ENCODE data around the gene FUCA2.
A peak's percentile ranks its signal among the peaks of the same experiment; 100 is the strongest.
"Not testable (repeated sequence)": the region's sequence is repeated elsewhere in the genome, so short reads cannot be mapped to it uniquely, and the experiment has no call there.

FUCA2 gene

DNA sequence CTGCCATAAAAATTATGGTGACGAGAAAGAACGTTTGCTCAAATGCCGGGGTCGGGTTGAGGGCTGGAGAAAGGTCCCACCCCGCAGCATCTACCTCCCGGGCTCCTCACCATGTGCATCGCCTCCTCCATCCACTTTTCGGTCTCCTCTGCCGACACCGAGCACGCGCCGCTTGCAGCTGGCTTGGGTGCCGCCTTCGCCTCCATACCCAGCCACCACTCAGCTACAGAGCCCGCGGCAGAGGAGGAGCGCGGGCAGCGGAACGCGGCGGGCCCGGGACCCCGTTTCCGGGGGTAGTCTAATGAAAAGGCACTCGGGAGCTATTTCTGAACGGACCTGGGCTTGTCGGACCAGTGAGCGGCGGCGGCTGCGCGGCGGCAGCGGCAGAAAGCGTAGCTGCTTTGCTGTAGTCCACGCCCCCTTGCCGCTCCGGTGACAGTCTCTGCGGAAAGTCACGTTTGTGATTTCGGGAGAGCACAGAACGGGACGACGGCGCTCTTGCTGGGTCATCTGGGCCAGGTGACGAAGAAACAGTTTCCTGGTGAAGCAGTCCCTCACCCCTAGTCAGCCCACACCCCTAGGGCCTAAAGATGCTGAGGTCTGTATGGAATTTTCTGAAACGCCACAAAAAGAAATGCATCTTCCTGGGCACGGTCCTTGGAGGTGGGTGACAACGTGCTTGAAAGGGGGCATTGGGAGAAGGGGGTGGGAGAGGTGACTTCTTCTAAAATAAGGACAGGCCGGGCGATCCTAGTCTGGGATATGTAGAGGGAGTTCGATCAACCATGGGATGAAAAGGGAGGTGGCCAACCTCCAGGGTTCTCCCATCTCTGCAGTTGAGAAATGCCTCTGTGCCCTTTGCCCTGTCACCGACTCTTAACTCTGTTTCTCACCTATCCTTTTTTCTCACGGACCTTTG is 60.8 kb downstream of the FUCA2 start, which contains the start of the genes ADAT2 and PEX3:
TSS of gene ADAT2 (minus strand) at position 243 of the 919 bp plus-strand sequence. CDS start at position 206, 37 bp downstream.
TSS of gene PEX3 (plus strand) at position 353 of the 919 bp plus-strand sequence. CDS start at position 591, 238 bp downstream.
- no peaks in the 10 kb centered on the region for H3K9me3 Mint-ChIP-seq

GRCh38 chr6:143449714-143450452 is 61.6 kb downstream of the FUCA2 start:
- peak overlapping the region; percentile 98 to 100 (median 99) for H3K4me3 Mint-ChIP-seq
- no peak for TF ChIP-seq CTCF (IDR thresholded peaks at IDR 0.05; ENCODE audit: unreplicated experiment in 3 of 3)
- no peaks in the 10 kb centered on the region for H3K9me3 Mint-ChIP-seq
- H3K36me3 Mint-ChIP-seq (ENCODE audit: low read depth) = no peaks in the 10 kb centered on the region
- H3K27me3 Mint-ChIP-seq (ENCODE audit: low read depth) = no peaks in the 10 kb centered on the region
- H3K27ac Mint-ChIP-seq = peak overlapping the region; percentile 92 to 97 (median 95)
- peaks cover 23% of the 10 kb centered on the region for H3K4me1 Mint-ChIP-seq

More for the DNA sequence above, 60.8 kb downstream of the FUCA2 start, which contains the start of the genes ADAT2 and PEX3:
- Mint-ChIP-seq H3K27me3 (ENCODE audit: low read depth) (no peaks in the 10 kb centered on the region), H3K4me3 (peak within 1 kb of the TSS; percentile 98 to 100 (median 99)), H3K4me1 (peaks cover 23% of the 10 kb centered on the region), H3K27ac (peak within 1 kb of the TSS; percentile 92 to 97 (median 95)), H3K36me3 (ENCODE audit: low read depth) (no peaks in the 10 kb centered on the region)
- TF ChIP-seq CTCF (IDR thresholded peaks at IDR 0.05; ENCODE audit: unreplicated experiment in 3 of 3) = no peak

GRCh38 chr6:143449082-143449713 is 62.3 kb downstream of the FUCA2 start:
- H3K4me3 Mint-ChIP-seq = peak overlapping the region; percentile 98 to 100 (median 99)
- H3K9me3 Mint-ChIP-seq = no peaks in the 10 kb centered on the region
- H3K27me3 Mint-ChIP-seq (ENCODE audit: low read depth) = no peaks in the 10 kb centered on the region
- H3K27ac Mint-ChIP-seq = peak overlapping the region in 1 of 3 experiments; percentile 95
- no peaks in the 10 kb centered on the region for H3K36me3 Mint-ChIP-seq (ENCODE audit: low read depth)
- no peak for TF ChIP-seq CTCF (IDR thresholded peaks at IDR 0.05; ENCODE audit: unreplicated experiment in 3 of 3)
- peaks cover 23% of the 10 kb centered on the region for H3K4me1 Mint-ChIP-seq

DNA sequence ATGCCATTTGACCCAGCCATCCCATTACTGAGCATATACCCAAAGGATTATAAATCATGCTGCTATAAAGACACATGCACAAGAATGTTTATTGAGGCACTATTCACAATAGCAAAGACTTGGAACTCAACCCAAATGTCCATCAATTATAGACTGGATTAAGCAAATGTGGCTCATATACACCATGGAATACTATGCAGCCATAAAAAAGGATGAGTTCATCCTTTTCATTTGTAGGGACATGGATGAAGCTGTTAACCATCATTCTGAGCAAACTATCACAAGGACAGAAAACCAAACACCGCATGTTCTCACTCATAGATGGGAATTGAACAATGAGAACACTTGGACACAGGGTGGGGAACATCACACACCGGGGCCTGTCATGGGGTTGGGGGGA is 63.7 kb downstream of the FUCA2 start:
- H3K4me3 Mint-ChIP-seq = peak overlapping the region in 1 of 3 experiments; percentile 22
- H3K4me1 Mint-ChIP-seq = peaks cover 23% of the 10 kb centered on the region
- H3K9me3 Mint-ChIP-seq; H3K27ac Mint-ChIP-seq; H3K36me3 Mint-ChIP-seq (ENCODE audit: low read depth); H3K27me3 Mint-ChIP-seq (ENCODE audit: low read depth): not testable (repeated sequence)

All from nephron (organoid).